Liver (tissue), 9 donors: ENCODE results near the gene MAPK8. TPM values are rescaled to one million over a fixed set of nuclear protein-coding genes. Genes with fewer than 3 reads are reported as not detected.

ENCODE experiments used
- DNase-seq: peaks from one replicate; pipeline ENCODE4 v3.0.0-alpha.2; 2017; ENCODE audit warnings: low spot score
- H3K27ac ChIP-seq, 2 donors: one replicate each; pipeline ENCODE4 v1.7.0; 2013; ENCODE audit warnings: inconsistent platforms in 2 of 2, low read length in 2 of 2, control low read depth in 1 of 2, low read depth in 1 of 2, mild to moderate bottlenecking in 1 of 2
- H3K27me3 ChIP-seq, 4 donors: one replicate each; pipeline versions ENCODE4 v1.6.1 to v1.7.0; 2013; ENCODE audit warnings: low read length in 3 of 4, inconsistent platforms in 1 of 4, mild to moderate bottlenecking in 1 of 4, moderate library complexity in 1 of 4; ENCODE audit not compliant: control insufficient read depth in 4 of 4, insufficient read depth in 4 of 4
- H3K36me3 ChIP-seq, 4 donors: one replicate each; pipeline versions ENCODE4 v1.6.1 to v1.7.0; 2013; ENCODE audit warnings: low read length in 3 of 4, mild to moderate bottlenecking in 3 of 4, low read depth in 1 of 4, moderate library complexity in 1 of 4; ENCODE audit not compliant: control insufficient read depth in 4 of 4, insufficient read depth in 3 of 4
- H3K4me1 ChIP-seq, 4 donors: one replicate each; pipeline versions ENCODE4 v1.6.1 to v1.7.0; 2013; ENCODE audit warnings: low read length in 3 of 4, mild to moderate bottlenecking in 3 of 4, moderate library complexity in 1 of 4; ENCODE audit not compliant: control insufficient read depth in 4 of 4, insufficient read depth in 4 of 4
- H3K4me3 ChIP-seq, 3 donors: one replicate each; pipeline versions ENCODE4 v1.6.1 to v1.7.0; 2013; ENCODE audit warnings: low read length in 3 of 3, control low read depth in 1 of 3, low read depth in 1 of 3, mild to moderate bottlenecking in 1 of 3
- H3K9ac ChIP-seq, 2 donors: one replicate each; pipeline ENCODE4 v1.7.0; 2013; ENCODE audit warnings: low read length in 2 of 2, mild to moderate bottlenecking in 2 of 2, moderate library complexity in 2 of 2, control low read depth in 1 of 2, low read depth in 1 of 2
- H3K9me3 ChIP-seq, 4 donors: one replicate each; pipeline versions ENCODE4 v1.6.1 to v1.7.0; 2013; ENCODE audit warnings: low read length in 3 of 4; ENCODE audit not compliant: control insufficient read depth in 4 of 4
- ATF3 ChIP-seq: IDR thresholded peaks from 2 replicates; pipeline ENCODE4 v1.6.1; 2016; ENCODE audit warnings: antibody characterized with exemption
- EGR1 ChIP-seq, 2 donors: IDR thresholded peaks; 2 replicates each; pipeline ENCODE4 v1.6.1; 2016 to 2018; ENCODE audit warnings: antibody characterized with exemption in 2 of 2, low read depth in 2 of 2
- FOXA1 ChIP-seq: IDR thresholded peaks from 2 replicates; pipeline ENCODE4 v1.6.1; 2016; ENCODE audit warnings: antibody characterized with exemption
- GABPA ChIP-seq, 2 donors: IDR thresholded peaks in 1 of 2; conservative IDR thresholded peaks in 1 of 2; 2 replicates each; pipeline ENCODE4 v1.6.1; 2016; ENCODE audit warnings: antibody characterized with exemption in 2 of 2, mild to moderate bottlenecking in 1 of 2, moderate library complexity in 1 of 2
- HNF4A ChIP-seq, 2 donors: conservative IDR thresholded peaks; 2 replicates each; pipeline ENCODE4 v1.6.1; 2016; ENCODE audit warnings: antibody characterized with exemption in 2 of 2, mild to moderate bottlenecking in 2 of 2
- JUND ChIP-seq, 2 donors: IDR thresholded peaks; 2 replicates each; pipeline ENCODE4 v1.6.1; 2016; ENCODE audit warnings: antibody characterized with exemption in 2 of 2
- NR2F2 ChIP-seq: IDR thresholded peaks from 2 replicates; pipeline ENCODE4 v1.6.1; 2016; ENCODE audit warnings: antibody characterized with exemption
- RAD21 ChIP-seq, 2 donors: IDR thresholded peaks; 2 replicates each; pipeline ENCODE4 v1.6.1; 2016; ENCODE audit warnings: antibody characterized with exemption in 2 of 2, mild to moderate bottlenecking in 2 of 2
- RXRA ChIP-seq, 2 donors: IDR thresholded peaks; 2 replicates each; pipeline ENCODE4 v1.6.1; 2017 to 2018; ENCODE audit warnings: antibody characterized with exemption in 2 of 2, mild to moderate bottlenecking in 1 of 2
- SP1 ChIP-seq: IDR thresholded peaks from 2 replicates; pipeline ENCODE4 v1.6.1; 2018; ENCODE audit warnings: antibody characterized with exemption, mild to moderate bottlenecking
- TAF1 ChIP-seq: conservative IDR thresholded peaks from 2 replicates; pipeline ENCODE4 v1.6.1; 2016; ENCODE audit warnings: antibody characterized with exemption, mild to moderate bottlenecking
- YY1 ChIP-seq: IDR thresholded peaks from 2 replicates; pipeline ENCODE4 v1.6.1; 2016; ENCODE audit warnings: antibody characterized with exemption, mild to moderate bottlenecking
- ZBTB33 ChIP-seq: IDR thresholded peaks from 2 replicates; pipeline ENCODE4 v1.6.1; 2016; ENCODE audit warnings: antibody characterized with exemption
- WGBS: extraction: QIAGEN DNeasy Blood & Tissue Kit; methylation state at CpG from one replicate; pipeline ENCODE4 v1.1.7; 2013; 5-methylcytosine and 5-hydroxymethylcytosine counted together
- polyA plus RNA-seq, 2 donors: library from polyadenylated mRNA; stranded (reverse) in 1 of 2; unstranded in 1 of 2; fragments of 200-250 nt in 1 of 2; fragments of >200 nt in 1 of 2; fragmentation: Nextera tagmentation in 1 of 2; extraction: Ambion mirVana in 1 of 2; gene quantifications; one replicate each; pipeline versions ENCODE4 v1.2.1 to v1.2.3, GENCODE V29; 2013 to 2015
- total RNA-seq, 2 donors: library from RNA; depleted of rRNA; stranded (reverse); fragments of >200 nt; gene quantifications; one replicate each; pipeline ENCODE4 v1.2.3, GENCODE V29; 2014
- TF ChIP-seq, protein P1 (sequence below): IDR thresholded peaks from 2 replicates; pipeline ENCODE4 v1.6.1; 2016; ENCODE audit warnings: antibody characterized with exemption
- TF ChIP-seq, protein P2 (sequence below): fragments of 150-350 bp; IDR thresholded peaks from 2 replicates; pipeline ENCODE4 v1.5.1; 2017; ENCODE audit warnings: improper control_type of control experiment, low read depth, low read length; ENCODE audit not compliant: missing input control
- TF ChIP-seq, protein P3 (sequence below): IDR thresholded peaks from 2 replicates; pipeline ENCODE4 v1.6.1; 2016; ENCODE audit warnings: antibody characterized with exemption, mild to moderate bottlenecking
- donor health status: healthy.
- donor health status: healthy.
- donor health status: healthy.
- donor health status: healthy.
- donor health status: healthy.

Gene MAPK8
- total and polyA plus RNA-seq, 4 donors: 14.9 to 51.6 (median 24.8) TPM

DNA sequence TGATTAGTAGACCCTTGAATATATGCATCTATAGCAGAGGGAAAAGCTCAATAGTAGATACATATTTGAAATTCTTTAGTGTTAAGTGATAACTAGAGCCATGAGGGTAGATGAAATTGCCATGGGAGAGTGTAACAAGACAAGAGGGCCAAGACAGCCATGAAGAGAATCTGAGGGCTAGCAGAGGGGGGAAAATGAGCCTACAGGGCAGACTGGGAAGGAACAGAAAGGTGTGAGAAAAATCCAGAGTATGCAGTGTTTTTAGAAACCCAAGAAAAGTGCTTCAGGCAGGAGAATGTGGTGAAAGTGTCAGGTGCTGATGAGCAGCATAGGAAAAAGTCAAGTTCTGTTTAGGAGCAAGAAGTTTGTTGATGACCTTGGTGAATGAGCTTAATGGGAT, 63.0 kb downstream of the MAPK8 start:
- Histone ChIP-seq H3K27ac (no peak overlapping the region), H3K9ac (no peak overlapping the region), H3K4me3 (no peak overlapping the region), H3K4me1 (peaks cover 2 to 8% (median 7%) of the 10 kb centered on the region in 4 donors), H3K27me3 (no peaks in the 10 kb centered on the region), H3K36me3 (no peaks in the 10 kb centered on the region), H3K9me3 (no peaks in the 10 kb centered on the region)
- DNase-seq: no peak
- TF ChIP-seq RAD21 (IDR thresholded peaks at IDR 0.05) (no peak), RXRA (IDR thresholded peaks at IDR 0.05) (no peak), ZBTB33 (no peak), NR2F2 (no peak), HNF4A (conservative IDR thresholded peaks at IDR 0.05) (no peak), GABPA (IDR thresholded peaks at IDR 0.05 in 1 of 2, conservative IDR thresholded peaks at IDR 0.05 in 1 of 2) (no peak), FOXA1 (no peak), EGR1 (IDR thresholded peaks at IDR 0.05; ENCODE audit: low read depth in 2 of 2) (no peak), TAF1 (no peak), SP1 (no peak), YY1 (no peak)
- TF ChIP-seq, protein P1, sequence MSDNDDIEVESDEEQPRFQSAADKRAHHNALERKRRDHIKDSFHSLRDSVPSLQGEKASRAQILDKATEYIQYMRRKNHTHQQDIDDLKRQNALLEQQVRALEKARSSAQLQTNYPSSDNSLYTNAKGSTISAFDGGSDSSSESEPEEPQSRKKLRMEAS: no peak
- TF ChIP-seq, protein P2, sequence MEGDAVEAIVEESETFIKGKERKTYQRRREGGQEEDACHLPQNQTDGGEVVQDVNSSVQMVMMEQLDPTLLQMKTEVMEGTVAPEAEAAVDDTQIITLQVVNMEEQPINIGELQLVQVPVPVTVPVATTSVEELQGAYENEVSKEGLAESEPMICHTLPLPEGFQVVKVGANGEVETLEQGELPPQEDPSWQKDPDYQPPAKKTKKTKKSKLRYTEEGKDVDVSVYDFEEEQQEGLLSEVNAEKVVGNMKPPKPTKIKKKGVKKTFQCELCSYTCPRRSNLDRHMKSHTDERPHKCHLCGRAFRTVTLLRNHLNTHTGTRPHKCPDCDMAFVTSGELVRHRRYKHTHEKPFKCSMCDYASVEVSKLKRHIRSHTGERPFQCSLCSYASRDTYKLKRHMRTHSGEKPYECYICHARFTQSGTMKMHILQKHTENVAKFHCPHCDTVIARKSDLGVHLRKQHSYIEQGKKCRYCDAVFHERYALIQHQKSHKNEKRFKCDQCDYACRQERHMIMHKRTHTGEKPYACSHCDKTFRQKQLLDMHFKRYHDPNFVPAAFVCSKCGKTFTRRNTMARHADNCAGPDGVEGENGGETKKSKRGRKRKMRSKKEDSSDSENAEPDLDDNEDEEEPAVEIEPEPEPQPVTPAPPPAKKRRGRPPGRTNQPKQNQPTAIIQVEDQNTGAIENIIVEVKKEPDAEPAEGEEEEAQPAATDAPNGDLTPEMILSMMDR: no peak

DNA sequence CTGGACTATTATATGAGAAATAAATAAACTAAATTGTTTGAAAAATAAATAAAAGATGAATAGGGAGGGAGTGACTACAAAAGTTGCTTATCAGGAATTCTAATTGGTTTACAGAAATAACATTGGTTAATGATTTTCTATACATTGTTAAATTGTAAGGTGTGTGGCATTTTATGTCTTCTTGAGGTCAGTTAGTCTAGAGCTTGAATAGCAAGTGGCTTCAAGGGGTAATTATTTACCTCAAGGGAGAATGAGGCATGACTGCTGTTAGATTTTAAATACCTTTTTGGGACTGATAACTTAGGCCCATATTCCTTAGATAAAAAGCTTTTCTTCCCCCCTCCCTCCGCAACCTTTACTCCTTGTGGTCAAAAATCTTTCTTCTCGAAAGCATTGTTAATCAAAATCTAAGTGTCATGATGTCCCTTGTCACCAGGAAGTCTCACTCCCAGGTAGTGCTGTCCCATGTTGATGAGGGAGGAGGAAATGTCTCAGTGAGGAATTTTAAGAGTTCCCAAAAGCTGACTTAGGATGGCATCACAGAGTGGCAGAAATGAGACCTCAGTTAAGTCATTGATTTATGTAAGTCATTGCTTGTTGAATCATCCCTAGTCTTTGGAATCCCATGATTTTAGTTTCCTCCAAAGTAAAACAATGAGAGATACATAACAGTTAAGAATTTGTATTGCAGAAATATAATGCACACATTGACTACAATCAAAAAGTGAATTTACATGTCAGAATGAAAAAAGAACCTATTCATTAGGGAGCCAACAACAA, 71.5 kb downstream of the MAPK8 start:
- Histone ChIP-seq H3K27ac (no peak overlapping the region), H3K27me3 (no peaks in the 10 kb centered on the region), H3K36me3 (no peaks in the 10 kb centered on the region), H3K4me1 (no peaks in the 10 kb centered on the region), H3K9ac (no peak overlapping the region), H3K4me3 (no peak overlapping the region), H3K9me3 (no peaks in the 10 kb centered on the region)
- TF ChIP-seq JUND (IDR thresholded peaks at IDR 0.05): no peak
- TF ChIP-seq, protein P3, sequence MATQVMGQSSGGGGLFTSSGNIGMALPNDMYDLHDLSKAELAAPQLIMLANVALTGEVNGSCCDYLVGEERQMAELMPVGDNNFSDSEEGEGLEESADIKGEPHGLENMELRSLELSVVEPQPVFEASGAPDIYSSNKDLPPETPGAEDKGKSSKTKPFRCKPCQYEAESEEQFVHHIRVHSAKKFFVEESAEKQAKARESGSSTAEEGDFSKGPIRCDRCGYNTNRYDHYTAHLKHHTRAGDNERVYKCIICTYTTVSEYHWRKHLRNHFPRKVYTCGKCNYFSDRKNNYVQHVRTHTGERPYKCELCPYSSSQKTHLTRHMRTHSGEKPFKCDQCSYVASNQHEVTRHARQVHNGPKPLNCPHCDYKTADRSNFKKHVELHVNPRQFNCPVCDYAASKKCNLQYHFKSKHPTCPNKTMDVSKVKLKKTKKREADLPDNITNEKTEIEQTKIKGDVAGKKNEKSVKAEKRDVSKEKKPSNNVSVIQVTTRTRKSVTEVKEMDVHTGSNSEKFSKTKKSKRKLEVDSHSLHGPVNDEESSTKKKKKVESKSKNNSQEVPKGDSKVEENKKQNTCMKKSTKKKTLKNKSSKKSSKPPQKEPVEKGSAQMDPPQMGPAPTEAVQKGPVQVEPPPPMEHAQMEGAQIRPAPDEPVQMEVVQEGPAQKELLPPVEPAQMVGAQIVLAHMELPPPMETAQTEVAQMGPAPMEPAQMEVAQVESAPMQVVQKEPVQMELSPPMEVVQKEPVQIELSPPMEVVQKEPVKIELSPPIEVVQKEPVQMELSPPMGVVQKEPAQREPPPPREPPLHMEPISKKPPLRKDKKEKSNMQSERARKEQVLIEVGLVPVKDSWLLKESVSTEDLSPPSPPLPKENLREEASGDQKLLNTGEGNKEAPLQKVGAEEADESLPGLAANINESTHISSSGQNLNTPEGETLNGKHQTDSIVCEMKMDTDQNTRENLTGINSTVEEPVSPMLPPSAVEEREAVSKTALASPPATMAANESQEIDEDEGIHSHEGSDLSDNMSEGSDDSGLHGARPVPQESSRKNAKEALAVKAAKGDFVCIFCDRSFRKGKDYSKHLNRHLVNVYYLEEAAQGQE: no peak
- no peak for TF ChIP-seq EGR1 (IDR thresholded peaks at IDR 0.05; ENCODE audit: low read depth in 2 of 2)
- no peak for TF ChIP-seq SP1
- TF ChIP-seq GABPA (IDR thresholded peaks at IDR 0.05 in 1 of 2, conservative IDR thresholded peaks at IDR 0.05 in 1 of 2): no peak
- TF ChIP-seq ATF3: no peak
- no peak for TF ChIP-seq HNF4A (conservative IDR thresholded peaks at IDR 0.05)
- 93% methylated on average over 2 of the region's 2 CpGs for WGBS
- DNase-seq: no peak
